Embryonic facial prominence (tissue), 1 donor: ENCODE measurements around the gene CFAP65.
A peak's percentile ranks its signal among the peaks of the same experiment; 100 is the strongest.

Experiments
- DNase-seq: peaks from one replicate; pipeline ENCODE4 v3.0.0-alpha.2; 2016; ENCODE audit errors: extremely low spot score

CFAP65 gene

GRCh38 chr2:218990612-218991011 is 50.7 kb downstream of the CFAP65 start:
- DNase-seq, result no peak

DNA sequence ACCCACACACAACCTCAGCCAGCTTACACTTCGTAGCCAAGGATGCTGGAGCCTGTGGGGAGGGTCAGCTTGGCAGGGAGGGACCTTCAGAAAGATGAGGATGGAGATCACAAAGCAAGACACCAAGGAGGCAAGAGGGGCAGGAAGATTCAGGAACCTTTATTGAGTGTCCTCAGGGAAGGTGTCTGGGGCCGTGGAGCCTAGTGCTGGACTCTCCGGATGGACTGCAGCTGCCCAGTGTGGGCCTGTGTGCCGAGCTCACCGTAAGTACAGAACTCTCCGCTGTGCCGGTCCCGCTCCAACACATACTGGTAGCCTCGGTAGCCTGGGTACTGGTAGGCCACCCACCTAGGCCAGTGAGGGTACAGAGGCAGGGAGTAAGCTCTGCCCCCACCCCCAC is 51.3 kb downstream of the CFAP65 start:
- no peak for DNase-seq

GRCh38 chr2:218988650-218989049 is 52.7 kb downstream of the CFAP65 start:
- no peak for DNase-seq

DNA sequence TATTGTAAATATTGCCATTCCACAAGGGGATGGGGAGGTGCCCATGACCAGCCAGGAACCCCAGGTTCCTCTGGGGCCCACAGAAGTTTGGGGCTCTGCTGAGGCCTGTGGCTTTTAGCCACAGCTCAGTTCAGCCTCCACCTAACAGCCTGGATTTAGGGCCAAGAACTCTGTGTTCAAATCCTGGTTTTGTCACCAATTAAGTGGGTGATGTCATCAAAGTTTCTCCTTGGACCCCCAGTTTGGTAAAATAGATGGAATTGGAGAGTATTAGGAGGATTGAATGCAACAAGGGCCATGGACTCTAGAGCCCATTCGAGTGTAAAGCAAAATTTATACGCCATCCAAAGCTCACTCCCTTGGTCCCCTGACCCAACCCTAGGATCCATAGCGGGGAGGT is 53.2 kb downstream of the CFAP65 start:
- no peak for DNase-seq

DNA sequence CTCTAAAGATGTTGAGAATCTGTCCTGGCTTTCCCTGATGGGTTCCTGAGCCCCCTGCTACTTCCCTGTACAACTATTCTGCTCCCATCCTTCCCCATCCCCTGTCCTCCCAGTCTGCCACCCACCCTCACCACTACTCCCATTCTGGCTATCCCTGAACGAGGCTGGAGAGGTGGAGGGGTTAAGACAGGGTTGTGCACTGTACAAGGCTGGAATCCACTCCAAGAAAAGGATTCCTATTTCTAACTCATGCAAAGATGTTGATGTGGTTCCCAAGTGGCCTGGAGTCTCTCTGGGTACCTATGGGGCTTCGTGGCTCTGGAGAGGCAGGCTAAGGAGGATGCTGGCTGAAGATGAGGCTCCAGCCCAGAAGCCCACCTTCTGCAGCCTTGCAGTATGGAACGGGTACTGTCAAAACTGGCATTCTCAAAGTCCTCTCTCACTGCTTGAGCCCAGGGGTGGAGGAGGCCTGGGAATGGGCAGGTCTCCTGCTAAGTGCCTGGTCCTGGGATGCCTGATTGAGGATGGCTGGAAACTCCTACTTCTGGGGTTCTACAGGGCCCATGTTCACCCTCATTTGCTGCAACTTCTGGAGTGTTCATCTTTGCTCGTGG is 55.1 kb downstream of the CFAP65 start:
- no peak for DNase-seq

DNA sequence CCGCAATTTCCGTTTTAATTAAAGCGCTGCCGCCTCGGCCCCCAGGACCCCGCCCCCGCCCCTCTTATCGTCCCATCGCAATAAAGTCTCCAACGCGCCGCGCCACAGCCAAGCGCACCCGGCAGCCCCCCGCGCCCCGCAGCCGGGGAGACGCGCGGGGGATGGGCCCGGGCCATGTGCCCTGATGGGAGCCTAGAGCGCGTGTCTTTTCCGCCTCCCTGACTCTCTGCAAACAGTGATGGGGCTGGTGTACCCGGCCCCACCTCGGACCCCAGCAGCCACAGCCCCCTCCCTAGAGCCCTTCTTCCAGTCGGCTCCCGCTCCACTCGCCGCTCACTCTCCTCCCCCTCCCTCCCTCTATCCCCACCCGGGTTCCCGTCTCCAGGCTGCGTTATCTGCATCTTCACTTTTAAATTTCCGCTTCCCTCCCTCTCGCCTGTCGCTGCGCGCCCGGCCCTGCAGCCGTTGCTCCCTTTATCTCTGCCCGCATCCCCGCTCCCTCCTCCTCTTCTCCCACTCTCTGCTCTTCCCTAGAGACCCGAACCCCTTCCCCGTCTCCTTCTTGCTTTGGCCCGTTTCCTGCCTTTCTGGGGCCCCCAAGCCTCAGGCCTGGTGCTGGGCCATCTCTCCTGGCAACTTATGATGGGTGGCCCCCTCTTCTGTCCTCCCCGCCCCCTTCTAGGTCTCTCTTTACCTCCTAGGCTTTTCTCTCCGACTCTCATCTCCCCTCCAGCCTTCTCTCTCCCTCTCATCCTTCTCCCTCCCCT is 55.8 kb downstream of the CFAP65 start:
- DNase-seq, result no peak

GRCh38 chr2:218985021-218985324 is 56.3 kb downstream of the CFAP65 start, which contains the start of gene FEV:
TSS of gene FEV (minus strand) at chr2:218985184. CDS start at chr2:218985075, 109 bp downstream.
- no peak for DNase-seq

- no peak for DNase-seq
Observed at GRCh38 chr2:218984239-218985020, 56.9 kb downstream of the CFAP65 start.

DNA sequence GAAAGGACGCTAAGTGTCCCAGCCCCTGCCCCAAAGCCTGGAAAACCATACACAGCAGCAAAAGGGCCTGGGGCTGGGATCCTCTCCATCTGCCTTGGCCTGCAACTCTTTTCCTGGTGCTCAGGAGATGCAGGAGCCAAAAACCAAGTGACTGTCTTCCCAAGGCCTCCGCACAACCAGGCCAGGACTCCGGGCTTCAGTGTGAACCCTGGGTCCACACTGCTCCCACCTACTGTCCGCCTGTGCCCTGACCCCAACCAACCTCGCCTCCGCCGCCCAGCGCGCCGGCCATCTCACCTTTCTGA is 57.4 kb downstream of the CFAP65 start:
- DNase-seq, result no peak

DNA sequence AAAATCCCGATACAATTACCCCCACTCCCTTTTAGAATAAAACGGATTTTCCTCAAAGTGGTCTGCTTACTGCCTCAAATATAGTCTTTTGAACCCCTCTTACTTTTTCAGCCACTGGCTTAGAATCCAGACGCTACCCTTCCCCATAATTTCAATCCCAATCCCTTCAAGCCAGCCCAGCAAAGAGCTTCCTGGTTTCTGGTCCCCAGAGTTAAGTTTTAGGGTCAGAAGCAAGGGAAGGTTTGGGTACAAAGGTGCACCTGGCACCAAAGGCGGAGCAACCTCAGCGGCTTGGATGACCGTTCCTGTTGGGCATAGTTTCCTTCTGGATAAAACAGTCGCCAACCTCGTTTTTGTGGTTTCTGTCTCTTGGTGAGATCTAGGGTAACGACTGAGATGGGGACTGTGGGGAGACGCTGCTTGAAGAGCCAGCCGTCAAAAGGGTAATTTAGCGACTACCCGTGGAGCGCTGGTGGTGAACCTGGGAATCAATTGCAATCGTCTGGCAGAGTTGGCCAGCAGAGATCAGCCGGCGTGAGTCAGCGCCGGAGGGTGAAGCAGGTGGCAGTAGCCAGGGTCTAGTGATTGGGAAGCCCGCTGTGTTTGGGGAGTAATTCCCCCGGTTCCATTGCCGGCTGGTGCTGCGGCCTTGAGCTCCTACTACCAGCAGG is 57.9 kb downstream of the CFAP65 start:
- no peak for DNase-seq

DNA sequence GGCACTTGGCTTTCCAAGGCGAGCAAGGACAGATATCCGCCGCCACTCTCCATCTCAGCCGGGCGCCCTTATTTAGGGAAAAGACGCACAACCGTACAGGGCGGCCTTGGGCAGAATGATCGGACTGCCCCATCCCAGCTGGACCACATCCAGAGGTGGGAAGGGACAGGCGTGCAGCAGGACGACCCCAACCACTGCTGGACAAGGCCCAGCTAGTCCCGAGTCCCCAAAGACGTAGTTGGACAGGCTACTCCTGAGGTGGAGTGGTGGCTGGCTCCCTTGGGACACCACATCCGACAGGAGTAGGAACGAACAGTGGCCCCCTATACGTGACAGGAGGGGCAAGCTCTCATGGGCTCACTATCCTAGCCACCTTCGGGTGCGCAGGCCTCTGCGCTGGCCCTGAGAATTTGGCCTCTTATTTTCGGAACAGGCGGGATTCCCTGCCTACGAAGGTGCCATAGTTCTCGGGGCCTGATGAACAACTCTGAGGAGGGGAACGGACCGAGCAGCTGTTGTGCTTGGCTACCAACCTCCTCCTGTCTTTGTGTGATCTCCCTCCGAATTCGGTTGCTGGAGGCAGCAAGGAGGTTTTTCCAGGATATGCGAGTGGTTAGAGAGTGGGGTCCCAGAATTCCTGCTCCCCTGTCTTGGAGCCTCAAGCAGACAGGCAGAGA is 58.6 kb downstream of the CFAP65 start:
- DNase-seq, result no peak

GRCh38 chr2:218981881-218982585 is 59.3 kb downstream of the CFAP65 start:
- no peak for DNase-seq

DNA sequence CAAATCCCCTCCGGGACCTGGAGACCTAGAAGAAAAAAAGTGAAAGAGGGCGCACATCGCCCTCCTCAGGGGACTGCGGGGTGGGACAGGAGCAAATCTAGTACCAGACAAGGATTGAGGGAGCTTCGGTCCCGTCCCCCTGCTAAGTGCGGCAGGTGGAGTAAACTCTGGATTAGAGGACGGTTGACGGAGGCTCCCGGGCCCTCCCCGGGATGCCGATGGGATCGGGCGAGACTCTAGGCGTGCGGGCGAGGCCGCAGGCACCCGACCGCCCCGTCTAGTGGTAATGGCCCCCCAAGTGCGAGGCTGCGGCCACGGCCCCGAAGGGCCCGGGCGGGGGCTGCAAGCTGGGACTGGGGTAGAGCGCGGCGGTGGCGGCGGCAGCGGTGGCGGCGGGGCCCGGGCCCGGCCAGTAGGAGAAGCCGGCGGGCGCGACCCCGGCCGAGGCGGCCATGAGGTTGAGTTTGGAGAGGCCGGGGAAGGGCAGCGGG is 59.9 kb downstream of the CFAP65 start:
- no peak for DNase-seq

DNA sequence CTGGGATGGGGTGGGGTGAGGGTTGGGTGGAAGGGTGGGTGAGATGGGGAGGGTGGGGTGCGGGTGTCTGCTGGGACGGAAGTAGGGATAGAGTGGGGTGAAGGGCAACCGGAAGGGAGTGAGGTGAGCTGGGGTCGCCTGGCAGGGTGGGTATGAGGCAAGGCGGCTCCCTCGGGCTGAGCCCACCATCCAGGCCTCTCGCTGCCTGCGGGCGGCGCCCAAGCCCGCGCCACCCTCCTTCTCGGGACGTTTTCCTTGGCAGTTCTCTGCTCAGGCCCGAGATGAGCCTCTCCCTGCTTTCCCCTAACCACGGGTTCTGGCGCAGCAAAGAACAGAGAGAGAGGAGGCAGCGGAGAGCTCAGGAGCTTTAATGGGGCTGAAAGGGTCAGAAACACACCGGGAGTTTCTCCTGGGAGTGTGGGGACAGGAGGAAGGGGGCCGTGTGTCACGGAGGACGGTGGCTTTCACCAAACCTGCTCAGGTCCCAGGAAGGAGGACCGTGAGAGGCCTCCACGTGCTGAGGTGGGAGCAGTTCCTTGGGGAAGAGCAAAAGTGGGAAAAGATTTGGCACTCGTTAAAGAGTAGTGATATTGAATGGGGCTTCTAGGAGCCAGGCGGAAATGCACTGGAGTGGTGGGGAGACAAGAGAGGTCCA is 60.5 kb downstream of the CFAP65 start:
- DNase-seq, result no peak

GRCh38 chr2:218979846-218980734 is 61.2 kb downstream of the CFAP65 start:
- peak; percentile 36 for DNase-seq

DNA sequence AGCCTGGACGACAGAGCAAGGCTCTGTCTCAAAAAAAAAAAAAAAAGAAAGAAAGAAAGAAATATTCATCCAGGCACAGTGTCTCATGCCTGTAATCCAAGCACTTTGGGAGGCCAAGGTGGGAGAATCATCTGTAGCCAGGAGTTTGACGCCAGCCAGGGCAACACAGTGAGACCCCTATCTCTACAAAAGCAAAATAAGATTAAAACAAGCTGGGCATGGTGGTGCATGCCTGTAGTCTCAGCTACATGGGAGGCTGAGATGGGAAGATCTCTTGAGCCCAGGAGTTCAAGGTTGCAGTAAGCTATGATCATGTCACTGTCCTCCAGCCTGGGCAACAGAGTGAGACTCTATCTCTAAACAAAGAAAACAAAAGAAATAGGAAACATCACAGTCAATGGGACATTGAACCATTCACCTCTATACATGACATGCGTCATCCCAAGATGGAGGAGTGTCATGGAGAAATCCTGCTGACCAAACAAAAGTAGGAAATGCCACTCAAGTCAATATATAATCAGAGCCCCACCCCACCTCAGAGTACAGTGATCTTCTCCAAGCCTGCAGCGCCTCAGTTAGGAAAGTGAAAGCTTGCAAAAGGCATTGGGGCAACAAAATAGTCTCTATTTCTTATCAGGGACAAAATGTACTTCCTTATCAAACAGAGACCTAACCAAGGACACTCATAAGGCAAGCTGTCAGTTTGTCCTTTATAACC is 66.1 kb downstream of the CFAP65 start:
- no peak for DNase-seq

GRCh38 chr2:218970894-218971293 is 70.4 kb downstream of the CFAP65 start:
- DNase-seq, result no peak

DNA sequence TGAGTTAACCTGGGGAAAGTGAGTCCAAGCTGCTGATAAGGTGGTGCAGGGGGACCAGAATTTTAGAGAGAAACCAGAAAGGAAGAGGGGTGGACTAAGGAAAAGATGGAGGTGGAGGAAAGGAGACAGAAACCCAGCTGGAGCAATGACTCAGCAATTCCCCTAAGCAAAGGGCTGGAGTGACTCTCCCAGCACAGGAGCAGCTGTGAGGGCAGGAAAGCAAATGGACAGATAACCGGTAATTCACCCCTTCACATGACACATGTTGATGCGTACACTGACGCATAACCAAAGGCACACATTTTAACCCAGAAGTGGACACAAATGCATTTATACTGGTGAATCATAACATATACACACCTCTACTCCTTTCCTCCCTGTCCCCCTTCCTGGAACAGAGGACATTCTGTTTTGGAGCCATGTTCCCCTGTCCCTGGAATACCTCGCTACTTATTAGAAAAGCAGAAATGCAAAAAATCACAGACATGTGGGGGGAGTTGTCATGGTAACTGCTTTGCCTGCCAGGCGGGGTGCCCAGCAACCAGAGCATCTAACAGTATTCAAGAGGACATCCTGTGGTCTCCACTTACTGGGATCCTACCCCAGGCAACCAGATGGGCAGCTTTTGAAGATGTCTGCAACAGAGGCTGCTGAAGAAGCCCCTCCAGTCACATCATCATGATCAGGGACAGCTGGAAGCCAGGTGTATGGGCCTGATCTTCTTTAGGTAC is 77.1 kb downstream of the CFAP65 start:
- DNase-seq, result no peak
